Measurements from ENCODE around the gene RNF220. TPM values are rescaled to one million over a fixed set of nuclear protein-coding genes. Genes with fewer than 3 reads are reported as not detected.

Gene RNF220
- total RNA-seq, 1 donor from 2014 or later: 62.6 TPM

DNA sequence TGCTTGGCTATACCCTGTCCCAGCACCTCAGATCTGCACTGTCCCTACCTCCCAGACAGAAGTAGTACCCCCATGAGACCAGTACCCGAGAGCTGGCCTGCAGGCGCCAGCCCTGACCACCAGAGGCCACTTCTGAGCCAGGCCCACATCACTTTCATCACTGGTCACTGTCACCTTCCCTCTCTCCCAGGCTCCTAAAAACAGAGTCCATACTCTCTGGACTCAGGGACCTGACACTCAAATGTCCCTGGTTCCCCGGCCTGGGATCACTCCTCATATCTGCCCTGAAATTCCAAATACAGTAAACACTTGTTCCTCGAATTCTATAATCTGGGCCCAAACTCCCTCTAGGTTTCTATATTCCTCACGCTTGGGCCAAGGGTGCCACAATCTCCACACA is 250.6 kb downstream of the RNF220 start:
- TF ChIP-seq, protein P1, sequence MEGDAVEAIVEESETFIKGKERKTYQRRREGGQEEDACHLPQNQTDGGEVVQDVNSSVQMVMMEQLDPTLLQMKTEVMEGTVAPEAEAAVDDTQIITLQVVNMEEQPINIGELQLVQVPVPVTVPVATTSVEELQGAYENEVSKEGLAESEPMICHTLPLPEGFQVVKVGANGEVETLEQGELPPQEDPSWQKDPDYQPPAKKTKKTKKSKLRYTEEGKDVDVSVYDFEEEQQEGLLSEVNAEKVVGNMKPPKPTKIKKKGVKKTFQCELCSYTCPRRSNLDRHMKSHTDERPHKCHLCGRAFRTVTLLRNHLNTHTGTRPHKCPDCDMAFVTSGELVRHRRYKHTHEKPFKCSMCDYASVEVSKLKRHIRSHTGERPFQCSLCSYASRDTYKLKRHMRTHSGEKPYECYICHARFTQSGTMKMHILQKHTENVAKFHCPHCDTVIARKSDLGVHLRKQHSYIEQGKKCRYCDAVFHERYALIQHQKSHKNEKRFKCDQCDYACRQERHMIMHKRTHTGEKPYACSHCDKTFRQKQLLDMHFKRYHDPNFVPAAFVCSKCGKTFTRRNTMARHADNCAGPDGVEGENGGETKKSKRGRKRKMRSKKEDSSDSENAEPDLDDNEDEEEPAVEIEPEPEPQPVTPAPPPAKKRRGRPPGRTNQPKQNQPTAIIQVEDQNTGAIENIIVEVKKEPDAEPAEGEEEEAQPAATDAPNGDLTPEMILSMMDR (IDR thresholded peaks at IDR 0.05; ENCODE audit: borderline replicate concordance): peak; percentile 70
- no peak overlapping the region for H3K27ac ChIP-seq (replicated peaks)
- no peak for DNase-seq
- H3K36me3 ChIP-seq: peaks cover 30% of the 10 kb centered on the region
- H3K4me3 ChIP-seq: no peak overlapping the region
- intact Hi-C loops (cut with micrococcal nuclease): no loop called here
- H3K27me3 ChIP-seq (ENCODE audit: low read depth): no peaks in the 10 kb centered on the region
- H3K9me3 ChIP-seq (replicated peaks): no peaks in the 10 kb centered on the region
- peaks cover 15% of the 10 kb centered on the region for H3K4me1 ChIP-seq

GRCh38 chr1:44659566-44659965 is 254.5 kb downstream of the RNF220 start:
- no peak for DNase-seq
- Histone ChIP-seq H3K27ac (replicated peaks) (peak overlapping the region; percentile 80), H3K4me3 (no peak overlapping the region), H3K9me3 (replicated peaks) (no peaks in the 10 kb centered on the region), H3K36me3 (peaks cover 3% of the 10 kb centered on the region), H3K4me1 (peaks cover 15% of the 10 kb centered on the region), H3K27me3 (ENCODE audit: low read depth) (no peaks in the 10 kb centered on the region)
- intact Hi-C loops (cut with micrococcal nuclease): no loop called here
- TF ChIP-seq, protein P1 (IDR thresholded peaks at IDR 0.05; ENCODE audit: borderline replicate concordance): no peak

DNA sequence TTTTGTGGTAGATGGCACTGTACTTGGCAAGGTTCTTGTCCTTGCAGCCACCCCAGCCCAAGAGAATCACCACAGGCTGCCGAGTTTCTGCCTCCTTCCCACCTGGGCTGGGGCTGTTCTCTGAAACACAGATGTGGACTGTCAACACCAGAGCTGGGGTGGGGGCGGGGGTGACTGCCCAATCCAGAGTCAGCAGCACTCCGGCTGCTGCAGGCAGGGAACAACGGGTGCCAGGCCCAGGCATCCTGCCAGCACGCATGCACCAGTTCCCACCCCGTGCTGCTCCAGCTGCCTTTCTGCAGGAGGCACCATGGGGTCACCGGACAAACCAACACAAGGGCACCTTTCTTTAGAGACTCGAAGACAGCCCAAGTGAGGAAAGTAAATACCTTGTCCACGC is 255.1 kb downstream of the RNF220 start:
- H3K36me3 ChIP-seq: no peaks in the 10 kb centered on the region
- peak overlapping the region; percentile 17 for H3K4me3 ChIP-seq
- H3K4me1 ChIP-seq: peaks cover 15% of the 10 kb centered on the region
- no peaks in the 10 kb centered on the region for H3K27me3 ChIP-seq (ENCODE audit: low read depth)
- H3K27ac ChIP-seq (replicated peaks): peak overlapping the region; percentile 80
- DNase-seq: peak; percentile 87
- intact Hi-C loops (cut with micrococcal nuclease): no loop called here
- TF ChIP-seq, protein P1 (IDR thresholded peaks at IDR 0.05; ENCODE audit: borderline replicate concordance): no peak
- no peaks in the 10 kb centered on the region for H3K9me3 ChIP-seq (replicated peaks)

DNA sequence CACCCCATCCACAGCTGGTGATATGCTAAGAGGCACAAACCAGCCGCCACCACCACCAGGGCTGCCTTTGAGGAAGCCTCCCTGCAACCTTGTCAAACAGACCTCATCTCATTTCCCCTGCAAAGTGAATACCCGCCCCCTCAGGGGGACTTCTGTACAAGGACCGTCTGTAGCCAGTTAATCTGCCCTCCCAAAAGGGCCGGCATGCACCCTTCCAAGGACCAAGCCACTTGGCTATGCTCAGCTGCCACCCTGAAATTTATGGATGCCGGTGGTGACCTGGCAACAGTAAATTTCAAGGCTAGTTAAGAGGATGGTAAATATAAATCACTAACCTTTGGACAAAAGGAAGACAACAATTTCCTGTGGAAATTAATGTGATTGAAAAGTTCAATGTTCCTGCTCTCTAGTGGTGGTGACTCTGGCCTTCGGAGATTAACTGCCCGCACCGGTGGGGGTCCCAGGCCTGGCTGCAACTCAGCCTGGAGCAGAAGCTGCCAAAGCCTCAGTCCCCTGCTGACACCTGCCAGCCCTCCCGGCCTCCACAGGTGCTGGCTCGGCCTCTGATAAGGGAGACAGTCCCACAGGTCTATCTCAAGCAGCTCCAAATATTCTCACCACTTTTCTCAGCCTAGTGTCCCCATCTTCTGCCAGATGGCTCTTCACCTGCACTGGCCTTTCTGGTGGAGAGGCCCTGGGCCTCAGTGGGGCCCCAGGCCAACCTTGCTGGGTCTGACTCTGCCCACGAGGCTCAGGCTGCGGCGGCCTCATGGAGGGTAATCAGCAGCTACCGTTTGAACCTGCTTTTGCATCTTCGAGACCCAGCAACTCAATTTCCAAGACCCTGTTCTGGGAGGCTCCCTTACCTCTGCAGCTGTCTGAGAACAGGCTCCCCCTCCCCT is 257.0 kb downstream of the RNF220 start:
- no peak for DNase-seq
- Histone ChIP-seq H3K27me3 (ENCODE audit: low read depth) (no peaks in the 10 kb centered on the region), H3K36me3 (no peaks in the 10 kb centered on the region), H3K9me3 (replicated peaks) (no peaks in the 10 kb centered on the region), H3K4me1 (peaks cover 15% of the 10 kb centered on the region), H3K27ac (replicated peaks) (no peak overlapping the region), H3K4me3 (no peak overlapping the region)
- TF ChIP-seq, protein P1 (IDR thresholded peaks at IDR 0.05; ENCODE audit: borderline replicate concordance): no peak
- intact Hi-C loops (cut with micrococcal nuclease): no loop called here

DNA sequence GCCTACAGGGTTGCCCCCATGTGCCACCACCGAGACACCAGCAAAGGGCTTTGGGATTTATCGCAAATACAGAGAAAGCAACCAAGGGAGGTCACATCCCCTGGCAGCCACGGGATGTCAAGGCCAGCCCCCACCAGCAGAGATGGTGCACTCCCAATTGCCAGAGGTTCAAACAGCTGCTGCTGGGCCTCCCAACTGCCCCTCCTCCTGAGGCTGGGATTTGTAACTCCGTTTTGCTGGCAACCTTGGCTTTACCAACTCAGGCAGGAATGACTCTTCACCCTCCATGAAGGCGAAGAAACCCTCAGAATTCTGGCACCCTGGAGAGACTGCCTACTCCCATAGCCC is 257.6 kb downstream of the RNF220 start:
- Histone ChIP-seq H3K27me3 (ENCODE audit: low read depth) (no peaks in the 10 kb centered on the region), H3K4me3 (no peak overlapping the region), H3K9me3 (replicated peaks) (no peaks in the 10 kb centered on the region), H3K4me1 (peaks cover 15% of the 10 kb centered on the region), H3K36me3 (no peaks in the 10 kb centered on the region), H3K27ac (replicated peaks) (no peak overlapping the region)
- no peak for DNase-seq
- TF ChIP-seq, protein P1 (IDR thresholded peaks at IDR 0.05; ENCODE audit: borderline replicate concordance): no peak
- intact Hi-C loops (cut with micrococcal nuclease): no loop called here

Measured in left ventricle myocardium inferior (tissue), 1 donor.